Measurements from ENCODE around the gene DUOXA2. TPM values are rescaled to one million over a fixed set of nuclear protein-coding genes. Genes with fewer than 3 reads are reported as not detected.

Gene DUOXA2
- total RNA-seq, 1 experiment from 2014 or later: not detected

- Mint-ChIP-seq H3K9me3 (no peaks in the 10 kb centered on the region), H3K27me3 (ENCODE audit: low read depth) (peaks cover 16% of the 10 kb centered on the region), H3K27ac (no peak overlapping the region), H3K4me3 (no peak overlapping the region), H3K36me3 (no peaks in the 10 kb centered on the region), H3K4me1 (no peaks in the 10 kb centered on the region)
- no peak for ATAC-seq
- CTCF ChIA-PET: interaction anchor here (1.3 to 2.1 kb wide), 2 partner anchors 28 to 37 kb away, joined by 3 to 9 read pairs; no protein-coding TSS in a partner anchor
- POLR2A ChIA-PET: no interaction called here
- no peak for DNase-seq (ENCODE audit: low spot score)
- TF ChIP-seq KAT7 (CRISPR knock-in tag; IDR thresholded peaks at IDR 0.05; ENCODE audit: borderline replicate concordance) (no peak), IRF1 (CRISPR knock-in tag; IDR thresholded peaks at IDR 0.05) (no peak), FOXJ3 (CRISPR knock-in tag; IDR thresholded peaks at IDR 0.05; ENCODE audit: borderline replicate concordance) (no peak), AR (CRISPR knock-in tag; IDR thresholded peaks at IDR 0.05) (no peak), TEAD1 (CRISPR knock-in tag; IDR thresholded peaks at IDR 0.05) (no peak), RORB (CRISPR knock-in tag; IDR thresholded peaks at IDR 0.05) (no peak), SOX15 (CRISPR knock-in tag; IDR thresholded peaks at IDR 0.05) (no peak), SP1 (CRISPR knock-in tag; conservative IDR thresholded peaks at IDR 0.05) (no peak), MYBL2 (CRISPR knock-in tag; IDR thresholded peaks at IDR 0.05) (no peak)
These were observed 24.3 kb upstream of the DUOXA2 start for GRCh38 chr15:45089712-45090373.

- H3K36me3 Mint-ChIP-seq: no peaks in the 10 kb centered on the region
- POLR2A ChIA-PET: no interaction called here
- TF ChIP-seq CREM (CRISPR knock-in tag; IDR thresholded peaks at IDR 0.05) (no peak), STAT6 (CRISPR knock-in tag; conservative IDR thresholded peaks at IDR 0.05; ENCODE audit: low read depth) (no peak), HMGA2 (CRISPR knock-in tag; IDR thresholded peaks at IDR 0.05) (no peak), ZNF121 (CRISPR knock-in tag; IDR thresholded peaks at IDR 0.05) (no peak)
- CTCF ChIA-PET: interaction anchor here (1.5 kb wide), 1 partner anchor 27 kb away, joined by 3 read pairs; no protein-coding TSS in a partner anchor
- H3K4me3 Mint-ChIP-seq: no peak overlapping the region
- no peaks in the 10 kb centered on the region for H3K9me3 Mint-ChIP-seq
- no peak for DNase-seq (ENCODE audit: low spot score)
- peaks cover 16% of the 10 kb centered on the region for H3K27me3 Mint-ChIP-seq (ENCODE audit: low read depth)
- ATAC-seq: no peak
- no peaks in the 10 kb centered on the region for H3K4me1 Mint-ChIP-seq
- no peak overlapping the region for H3K27ac Mint-ChIP-seq
These were observed 23.0 kb upstream of the DUOXA2 start for GRCh38 chr15:45091161-45091560.

GRCh38 chr15:45091576-45091975 lies 22.6 kb upstream of the DUOXA2 start:
- H3K9me3 Mint-ChIP-seq: no peaks in the 10 kb centered on the region

More at GRCh38 chr15:45091576-45091975, 22.6 kb upstream of the DUOXA2 start:
- Mint-ChIP-seq H3K4me3 (no peak overlapping the region), H3K36me3 (no peaks in the 10 kb centered on the region), H3K27ac (no peak overlapping the region), H3K4me1 (no peaks in the 10 kb centered on the region), H3K27me3 (ENCODE audit: low read depth) (peaks cover 16% of the 10 kb centered on the region)
- POLR2A ChIA-PET: no interaction called here
- ATAC-seq (no peak), DNase-seq (ENCODE audit: low spot score) (no peak)
- CTCF ChIA-PET: interaction anchor here (1.2 to 1.5 kb wide), 2 partner anchors 19 to 27 kb away, joined by 3 read pairs; no protein-coding TSS in a partner anchor
- no peak for TF ChIP-seq NFE2L1 (CRISPR knock-in tag; IDR thresholded peaks at IDR 0.05)
- TF ChIP-seq ATF3 (CRISPR knock-in tag; conservative IDR thresholded peaks at IDR 0.05): no peak
- no peak for TF ChIP-seq IRF1 (CRISPR knock-in tag; IDR thresholded peaks at IDR 0.05)
- no peak for TF ChIP-seq CBFB (CRISPR knock-in tag; IDR thresholded peaks at IDR 0.05; ENCODE audit: low read depth)
- TF ChIP-seq ZBTB21 (CRISPR knock-in tag; IDR thresholded peaks at IDR 0.05; ENCODE audit: borderline replicate concordance): no peak
- TF ChIP-seq JAZF1 (CRISPR knock-in tag; IDR thresholded peaks at IDR 0.05): no peak
- TF ChIP-seq NR3C1 (CRISPR knock-in tag; conservative IDR thresholded peaks at IDR 0.05; ENCODE audit: low read depth): no peak
- no peak for TF ChIP-seq ERG (CRISPR knock-in tag; IDR thresholded peaks at IDR 0.05)
- no peak for TF ChIP-seq FOXK1 (CRISPR knock-in tag; IDR thresholded peaks at IDR 0.05)
- no peak for TF ChIP-seq USF2 (CRISPR knock-in tag; IDR thresholded peaks at IDR 0.05)
